Activated naive CD4-positive, alpha-beta T cell treated with anti-CD3 and anti-CD28 coated beads for 36 hours (primary cell): ENCODE results near the gene IL17RE. TPM values are rescaled to one million over a fixed set of nuclear protein-coding genes. Genes with fewer than 3 reads are reported as not detected.
"Not testable (repeated sequence)": the region's sequence is repeated elsewhere in the genome, so short reads cannot be mapped to it uniquely, and the experiment has no call there.

Source experiments
- CTCF ChIA-PET: fragments of 350-600 bp; sonication (Branson Sonifier 250); formaldehyde crosslinking; loops from one replicate; lab custom pipeline; 2021; ENCODE audit warnings: antibody characterized with exemption; lab: Charles Lee
- DNase-seq: peaks from one replicate; pipeline ENCODE4 v3.0.0-alpha.2; 2020
- H3K27ac Mint-ChIP-seq: one replicate; pipeline ENCODE4 v1.8.0; 2021; ENCODE audit warnings: mild to moderate bottlenecking, mixed read lengths
- H3K27me3 Mint-ChIP-seq: one replicate; pipeline ENCODE4 v1.8.0; 2021; ENCODE audit warnings: low read depth, mixed read lengths
- H3K36me3 Mint-ChIP-seq: one replicate; pipeline ENCODE4 v1.8.0; 2021; ENCODE audit warnings: low read depth, mixed read lengths
- H3K4me1 Mint-ChIP-seq: one replicate; pipeline ENCODE4 v1.8.0; 2021; ENCODE audit warnings: low read depth, mixed read lengths
- H3K4me3 Mint-ChIP-seq: one replicate; pipeline ENCODE4 v1.8.0; 2021; ENCODE audit warnings: mild to moderate bottlenecking, moderate library complexity, mixed read lengths
- H3K9me3 Mint-ChIP-seq: one replicate; pipeline ENCODE4 v1.8.0; 2021; ENCODE audit warnings: mixed read lengths
- intact Hi-C: fragments of 100-400 bp; cut with micrococcal nuclease; formaldehyde crosslinking; loops from one replicate; pipeline ENCODE4 v1.15.1; 2023
- total RNA-seq, 2 experiments: library from RNA; stranded (reverse); gene quantifications; one replicate each; pipeline ENCODE4 v1.2.3, GENCODE V29; 2021

IL17RE gene
- total RNA-seq, 2 experiments from 2014 or later = 0.24 to 0.25 TPM

DNA sequence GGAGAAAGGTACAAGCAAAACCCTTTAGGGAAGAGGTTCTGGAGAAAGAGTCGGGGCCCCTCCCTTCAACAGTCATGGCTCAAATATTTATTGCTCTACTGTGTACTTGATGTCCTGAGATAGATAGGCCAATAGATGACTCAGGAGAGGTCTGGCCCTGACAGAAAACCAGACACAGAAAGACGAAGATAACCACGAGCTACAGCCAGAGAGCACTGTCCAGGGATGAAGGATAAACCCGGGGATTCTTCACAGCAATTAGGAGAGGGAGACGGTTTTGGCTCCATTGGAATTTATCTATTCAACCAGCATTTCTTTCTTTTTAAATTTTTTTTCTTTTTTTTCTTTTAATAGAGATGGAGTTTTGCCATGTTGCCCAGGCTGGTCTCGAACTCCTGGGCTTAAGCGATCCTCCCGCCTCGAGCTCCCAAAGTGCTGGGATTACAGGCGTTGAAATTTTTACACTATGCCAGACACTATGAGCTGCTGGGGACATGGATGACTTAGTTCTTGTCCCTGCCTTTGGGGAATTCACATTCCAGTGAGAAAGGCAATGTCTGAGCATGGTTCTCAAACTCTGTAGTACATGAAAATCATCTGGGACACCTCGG, 18.0 kb upstream of the IL17RE start:
- intact Hi-C loops = no loop called here
- CTCF ChIA-PET = no interaction called here
- DNase-seq = no peak
- H3K27ac Mint-ChIP-seq = no peak overlapping the region
- H3K27me3 Mint-ChIP-seq = no peaks in the 10 kb centered on the region
- H3K4me3 Mint-ChIP-seq = no peak overlapping the region
- peaks cover 3% of the 10 kb centered on the region for H3K4me1 Mint-ChIP-seq
- H3K36me3 Mint-ChIP-seq = no peaks in the 10 kb centered on the region
- H3K9me3 Mint-ChIP-seq = no peaks in the 10 kb centered on the region

DNA sequence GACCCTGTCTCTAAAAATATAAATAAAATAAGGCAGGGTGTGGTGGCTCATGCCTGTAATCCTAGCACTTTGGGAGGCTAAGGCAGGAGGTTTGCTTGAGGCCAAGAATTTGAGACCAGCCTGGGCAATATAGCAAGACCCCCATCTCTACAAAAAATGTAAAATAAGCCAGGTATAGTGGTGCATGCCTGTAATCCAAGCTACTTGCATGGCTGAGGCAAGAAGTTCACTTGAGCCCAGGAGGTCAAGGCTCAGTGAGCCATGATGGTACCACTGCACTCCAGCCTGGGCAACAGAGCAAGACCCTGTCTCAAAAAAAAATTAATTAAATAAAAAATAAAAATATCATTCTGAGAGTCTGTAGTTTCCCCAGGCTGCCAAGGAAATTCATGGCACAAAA, 16.3 kb upstream of the IL17RE start:
- Mint-ChIP-seq H3K36me3 (peaks cover 3% of the 10 kb centered on the region), H3K4me1 (peaks cover 9% of the 10 kb centered on the region), H3K4me3 (no peak overlapping the region), H3K27ac (no peak overlapping the region), H3K9me3 (no peaks in the 10 kb centered on the region), H3K27me3 (no peaks in the 10 kb centered on the region)
- CTCF ChIA-PET = no interaction called here
- no peak for DNase-seq
- intact Hi-C loops = no loop called here

DNA sequence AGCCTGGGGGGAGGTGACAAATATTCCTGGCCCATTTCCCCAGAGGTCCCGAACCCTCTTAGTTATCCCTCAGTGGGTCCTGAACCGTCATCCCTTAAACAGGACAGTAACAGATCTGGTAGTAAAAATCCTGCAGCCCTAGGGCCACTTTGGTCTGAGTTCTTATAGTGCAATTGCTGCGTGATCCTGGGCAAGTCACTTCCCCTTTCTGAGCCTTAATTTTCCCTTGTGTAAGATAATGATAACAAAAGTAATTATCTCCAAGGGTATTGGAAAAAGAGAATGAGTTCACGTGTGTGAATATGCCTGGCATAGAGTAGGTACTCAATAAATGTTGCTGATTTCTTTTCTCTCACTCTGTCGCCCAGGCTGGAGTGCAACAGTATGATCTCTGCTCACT, 15.2 kb upstream of the IL17RE start:
- Mint-ChIP-seq H3K27me3 (no peaks in the 10 kb centered on the region), H3K36me3 (peaks cover 10% of the 10 kb centered on the region), H3K4me3 (no peak overlapping the region), H3K27ac (no peak overlapping the region), H3K9me3 (no peaks in the 10 kb centered on the region), H3K4me1 (peaks cover 17% of the 10 kb centered on the region)
- no peak for DNase-seq
- intact Hi-C loops = no loop called here
- CTCF ChIA-PET = no interaction called here

DNA sequence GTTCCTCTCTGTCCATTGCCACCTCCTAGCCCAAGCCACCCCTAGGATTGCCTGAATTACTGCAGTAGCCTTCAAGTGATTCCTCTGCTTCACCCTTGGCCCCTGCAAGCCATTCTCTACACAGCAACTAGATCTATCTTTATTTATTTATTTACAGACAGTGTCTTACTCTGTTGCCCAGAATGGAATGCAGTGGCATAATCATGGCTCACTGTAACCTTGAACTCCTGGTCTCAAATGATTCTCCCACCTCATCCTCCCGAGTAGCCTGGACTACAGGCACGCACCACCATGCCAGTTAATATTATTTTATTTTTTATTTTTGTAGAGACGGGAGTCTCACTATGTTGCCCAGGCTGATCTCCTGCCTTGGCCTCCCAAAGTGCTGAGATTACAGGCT, 14.1 kb upstream of the IL17RE start:
- Mint-ChIP-seq H3K4me1 (peaks cover 26% of the 10 kb centered on the region), H3K9me3 (no peaks in the 10 kb centered on the region), H3K27me3 (no peaks in the 10 kb centered on the region), H3K36me3 (peaks cover 18% of the 10 kb centered on the region), H3K27ac (no peak overlapping the region), H3K4me3 (no peak overlapping the region)
- intact Hi-C loops = no loop called here
- DNase-seq = no peak
- CTCF ChIA-PET = no interaction called here

DNA sequence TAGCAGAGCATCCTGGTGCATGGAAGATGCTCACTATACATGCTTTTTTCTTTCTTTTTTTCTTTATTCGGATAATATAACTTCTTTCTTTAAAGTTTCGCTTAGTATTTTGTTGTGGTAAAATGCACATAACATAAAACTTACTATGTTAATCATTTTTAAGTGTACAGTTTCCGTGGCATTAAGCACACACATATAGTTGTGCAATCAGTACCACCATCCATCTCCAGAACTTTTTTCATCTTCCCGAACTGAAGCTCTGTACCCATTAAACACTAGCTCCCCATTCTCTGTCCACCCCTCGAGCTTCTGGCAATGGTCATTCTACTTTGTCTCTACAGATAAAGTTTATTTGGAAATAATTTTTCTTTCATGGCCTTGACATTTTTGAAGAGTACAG, 13.2 kb upstream of the IL17RE start:
- CTCF ChIA-PET = no interaction called here
- intact Hi-C loops = no loop called here
- peak overlapping the region; percentile 97 for H3K27ac Mint-ChIP-seq
- DNase-seq = no peak
- no peaks in the 10 kb centered on the region for H3K27me3 Mint-ChIP-seq
- H3K36me3 Mint-ChIP-seq = peaks cover 24% of the 10 kb centered on the region
- peak overlapping the region; percentile 98 for H3K4me3 Mint-ChIP-seq
- peaks cover 35% of the 10 kb centered on the region for H3K4me1 Mint-ChIP-seq
- no peaks in the 10 kb centered on the region for H3K9me3 Mint-ChIP-seq

DNA sequence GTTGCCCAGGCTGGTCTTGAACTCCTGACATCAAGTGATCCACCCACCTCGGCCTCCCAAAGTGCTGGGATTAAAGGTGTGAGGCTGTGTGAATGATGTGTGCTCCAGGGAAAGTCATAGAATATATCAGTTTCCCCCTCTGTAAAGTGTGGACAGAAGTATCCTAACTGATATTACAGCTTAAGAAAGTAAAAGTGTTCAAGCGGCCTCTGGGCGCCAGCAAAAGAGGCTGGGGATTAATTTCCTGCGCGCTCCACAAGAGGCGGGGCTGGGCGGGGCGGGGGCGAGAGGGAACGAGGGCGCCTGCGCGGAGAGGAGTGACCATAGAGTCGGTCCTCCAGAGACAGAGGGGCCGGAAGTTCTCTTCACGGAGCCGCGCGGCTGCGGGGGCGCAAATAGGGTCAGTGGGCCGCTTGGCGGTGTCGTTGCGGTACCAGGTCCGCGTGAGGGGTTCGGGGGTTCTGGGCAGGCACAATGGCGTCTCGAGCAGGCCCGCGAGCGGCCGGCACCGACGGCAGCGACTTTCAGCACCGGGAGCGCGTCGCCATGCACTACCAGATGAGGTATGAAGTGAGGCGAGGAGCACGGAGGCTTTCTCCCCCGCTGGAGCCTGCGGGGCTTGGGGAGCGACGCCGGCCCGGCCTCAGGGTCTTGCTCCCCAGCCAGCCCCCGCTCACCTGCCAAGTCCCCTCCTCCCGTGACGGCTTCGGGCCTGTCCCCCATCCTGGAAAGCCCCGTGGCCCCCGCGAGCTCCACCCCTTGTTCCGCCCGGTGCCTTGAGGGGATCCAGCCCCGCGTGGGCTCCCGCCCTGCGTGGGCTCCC, 12.2 kb upstream of the IL17RE start, which contains the start of gene JAGN1:
Gene JAGN1, plus strand, starts transcription at position 362 of the 823 bp plus-strand sequence. Its CDS starts 113 bp downstream, at position 475.
- Mint-ChIP-seq H3K4me3 (peak within 1 kb of the TSS; percentile 98), H3K4me1 (peaks cover 43% of the 10 kb centered on the region), H3K36me3 (peaks cover 29% of the 10 kb centered on the region), H3K9me3 (no peaks in the 10 kb centered on the region), H3K27me3 (no peaks in the 10 kb centered on the region), H3K27ac (peak within 1 kb of the TSS; percentile 97)
- DNase-seq = peak; percentile 95
- CTCF ChIA-PET = interaction anchor here (1.1 to 1.8 kb wide), 5 partner anchors 12 to 44 kb away, joined by 4 to 6 read pairs (median 4); partner anchors contain the start of gene IL17RE
- intact Hi-C loops = loop anchor here (1.0 to 5.0 kb wide), 16 partner anchors 25 to 1957 kb away; partner anchors contain the start of genes BRK1, BRPF1, CRELD1 and EMC3

DNA sequence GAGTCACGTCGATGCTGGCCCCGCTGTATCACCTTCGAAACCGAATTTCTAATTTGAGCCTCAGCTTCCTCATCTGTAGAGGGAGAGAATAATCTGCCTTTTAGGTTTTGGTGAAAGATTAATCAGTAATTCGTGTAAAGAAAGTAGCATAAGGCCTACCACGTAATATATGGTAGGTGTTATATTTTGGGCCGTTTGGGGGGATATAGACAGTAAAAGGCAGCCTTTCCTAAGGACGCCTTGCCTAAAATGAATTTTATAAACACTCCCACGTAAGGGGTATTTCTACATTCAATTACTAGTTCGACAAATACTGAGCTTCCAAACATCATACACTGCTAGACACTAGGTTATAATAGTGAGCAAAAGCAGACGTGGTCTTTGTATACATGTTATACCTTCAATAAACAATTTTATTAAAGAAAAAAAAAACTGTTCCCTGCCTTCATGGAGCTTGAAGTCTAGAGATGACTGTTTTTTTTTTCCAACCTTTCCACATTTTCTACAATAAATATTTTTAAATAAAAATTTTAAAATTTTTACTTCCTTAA, 11.5 kb upstream of the IL17RE start:
- intact Hi-C loops = loop anchor here (2.0 to 5.0 kb wide), 3 partner anchors 251 to 1956 kb away; partner anchors contain the start of genes TAMM41, TATDN2 and VHL
- peak overlapping the region; percentile 97 for H3K27ac Mint-ChIP-seq
- H3K36me3 Mint-ChIP-seq = peaks cover 29% of the 10 kb centered on the region
- no peak for DNase-seq
- peak overlapping the region; percentile 98 for H3K4me3 Mint-ChIP-seq
- H3K27me3 Mint-ChIP-seq = no peaks in the 10 kb centered on the region
- H3K4me1 Mint-ChIP-seq = peaks cover 46% of the 10 kb centered on the region
- CTCF ChIA-PET = interaction anchor here (0.9 to 1.8 kb wide), 7 partner anchors 10 to 43 kb away, joined by 4 to 6 read pairs (median 4); partner anchors contain the start of gene IL17RE
- H3K9me3 Mint-ChIP-seq = no peaks in the 10 kb centered on the region

DNA sequence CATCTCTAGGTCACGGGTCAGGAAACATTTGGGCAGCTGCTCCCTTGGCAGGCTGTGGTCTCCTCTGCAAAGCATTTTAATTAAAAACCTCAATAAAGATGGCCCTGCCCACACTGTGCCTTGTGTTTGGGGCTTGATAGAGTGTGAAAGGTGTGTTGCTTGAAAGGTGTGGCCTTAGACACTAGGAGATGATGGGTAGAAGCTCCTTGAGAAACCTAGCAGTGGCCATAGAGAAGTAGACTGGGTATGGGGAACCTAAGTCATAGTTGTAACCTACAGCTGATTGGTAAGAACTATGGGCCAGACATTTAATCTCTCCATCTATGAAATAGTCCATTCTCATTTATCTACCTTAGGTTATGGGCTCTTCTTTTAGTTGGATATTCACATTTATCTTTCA, 8.9 kb upstream of the IL17RE start:
- H3K27ac Mint-ChIP-seq = peak overlapping the region; percentile 65
- H3K27me3 Mint-ChIP-seq = no peaks in the 10 kb centered on the region
- H3K9me3 Mint-ChIP-seq = no peaks in the 10 kb centered on the region
- intact Hi-C loops = loop anchor here (5.0 kb wide), 2 partner anchors 249 to 1954 kb away; partner anchors contain the start of genes TAMM41 and VHL
- DNase-seq = no peak
- CTCF ChIA-PET = interaction anchor here (1.5 to 1.8 kb wide), 3 partner anchors 10 to 39 kb away, joined by 4 to 7 read pairs (median 5); partner anchors contain the start of gene CRELD1
- peaks cover 30% of the 10 kb centered on the region for H3K36me3 Mint-ChIP-seq
- peaks cover 61% of the 10 kb centered on the region for H3K4me1 Mint-ChIP-seq
- no peak overlapping the region for H3K4me3 Mint-ChIP-seq

DNA sequence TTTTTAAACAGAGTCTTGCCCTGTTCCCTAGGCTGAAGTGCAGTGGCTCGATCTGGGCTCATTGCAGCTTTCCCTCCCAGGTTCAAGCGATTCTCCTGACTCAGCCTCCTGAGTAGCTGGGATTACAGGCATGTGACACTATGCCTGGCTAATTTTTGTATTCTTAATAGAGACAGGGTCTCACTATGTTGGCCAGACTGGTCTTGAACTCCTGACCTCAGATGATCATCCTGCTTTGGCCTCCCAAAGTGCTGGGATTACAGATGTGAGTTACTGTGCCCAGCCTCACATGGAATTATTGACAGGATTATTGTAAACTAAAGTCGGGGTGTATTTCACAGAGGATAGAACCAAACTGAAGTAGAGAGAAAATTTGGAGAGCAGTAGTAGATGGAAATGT, 6.9 kb upstream of the IL17RE start:
- H3K4me1 Mint-ChIP-seq = peaks cover 58% of the 10 kb centered on the region
- intact Hi-C loops = not testable (repeated sequence)

DNA sequence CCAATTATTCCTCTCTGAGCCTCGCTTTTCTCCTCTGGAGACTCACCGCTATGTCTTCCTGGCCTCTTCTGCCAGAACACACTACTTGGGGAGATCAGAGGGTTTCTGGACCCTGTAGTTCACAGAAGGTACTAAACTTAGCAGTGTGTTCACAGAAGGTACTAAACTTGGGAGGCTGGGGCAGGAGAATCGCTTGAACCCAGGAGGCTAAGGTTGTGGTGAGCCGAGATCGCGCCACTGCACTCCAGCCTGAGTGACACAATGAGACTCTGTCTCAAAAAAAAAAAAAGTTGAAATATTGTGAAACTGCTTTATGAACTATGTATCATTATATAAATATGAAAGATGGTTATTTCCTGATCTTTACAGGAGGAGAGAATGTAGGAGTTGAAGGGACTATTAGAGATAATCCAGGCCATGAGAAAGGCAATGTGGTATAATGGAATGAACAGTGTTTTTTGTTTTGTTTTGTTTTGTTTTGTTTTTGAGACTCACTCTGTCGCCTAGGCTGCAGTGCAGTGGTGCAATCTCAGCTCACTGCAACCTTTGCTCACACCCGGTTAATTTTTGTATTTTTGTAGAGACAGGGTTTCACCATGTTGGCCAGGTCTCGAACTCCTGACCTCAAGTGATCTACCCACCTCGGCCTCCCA, 5.8 kb upstream of the IL17RE start:
- CTCF ChIA-PET = not testable (repeated sequence)

More for the DNA sequence above, 6.9 kb upstream of the IL17RE start:
- not testable (repeated sequence) for DNase-seq, H3K27ac Mint-ChIP-seq, H3K27me3 Mint-ChIP-seq, H3K9me3 Mint-ChIP-seq, H3K4me3 Mint-ChIP-seq
- H3K36me3 Mint-ChIP-seq = peaks cover 30% of the 10 kb centered on the region
- CTCF ChIA-PET = interaction anchor here (1.1 kb wide), 1 partner anchor 12 kb away, joined by 3 read pairs; no protein-coding TSS in a partner anchor

DNA sequence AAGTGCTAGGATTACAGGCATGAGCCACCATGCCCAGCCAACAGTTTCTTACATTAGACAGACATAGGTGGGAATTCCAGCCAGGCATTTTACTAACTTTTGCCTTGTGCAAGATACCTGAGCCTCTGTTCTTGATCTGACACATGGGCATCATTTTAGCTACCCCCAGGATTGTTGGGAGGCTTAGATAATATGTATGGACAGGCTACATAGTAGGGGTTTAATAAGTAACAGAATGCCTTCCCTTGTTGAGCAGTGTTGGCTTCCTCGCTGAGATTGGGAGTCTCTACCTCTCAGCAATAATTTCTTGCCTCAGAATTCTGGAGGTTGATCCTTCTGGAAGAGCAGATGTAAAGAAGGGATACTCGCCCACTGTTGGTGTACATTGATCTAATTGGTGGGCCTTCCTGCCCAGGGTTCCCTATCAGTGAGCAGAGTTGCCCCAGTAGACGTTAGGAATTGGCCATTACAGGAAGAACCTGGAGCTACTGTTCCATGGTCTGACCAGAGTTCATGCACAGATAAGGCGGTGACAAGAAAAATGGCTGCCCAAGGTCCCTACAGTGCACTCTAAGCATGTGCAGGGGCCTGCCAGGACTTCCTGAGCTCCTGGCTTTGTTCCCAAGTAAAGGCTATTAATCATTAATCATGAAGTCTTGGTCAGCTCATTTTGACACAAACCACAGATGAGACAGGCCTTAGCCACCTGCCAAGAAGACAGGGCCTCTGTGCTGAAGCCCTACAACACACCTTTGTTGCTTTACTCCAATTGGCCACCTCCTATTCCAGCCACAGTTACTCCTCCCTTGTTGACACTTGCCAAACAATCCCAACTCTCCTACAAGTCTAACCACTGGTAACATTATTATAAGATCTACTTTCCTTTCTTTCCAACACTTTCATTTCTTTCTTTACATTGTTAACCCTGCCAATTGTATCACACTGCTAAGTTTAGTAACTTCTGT, 5.0 kb upstream of the IL17RE start:
- Mint-ChIP-seq H3K4me3 (no peak overlapping the region), H3K36me3 (peaks cover 18% of the 10 kb centered on the region), H3K27ac (no peak overlapping the region), H3K4me1 (peaks cover 58% of the 10 kb centered on the region), H3K9me3 (no peaks in the 10 kb centered on the region), H3K27me3 (no peaks in the 10 kb centered on the region)
- no peak for DNase-seq
- intact Hi-C loops = no loop called here
- CTCF ChIA-PET = no interaction called here

More for the DNA sequence above, 5.8 kb upstream of the IL17RE start:
- DNase-seq, H3K9me3 Mint-ChIP-seq, intact Hi-C loops, H3K27me3 Mint-ChIP-seq, H3K4me3 Mint-ChIP-seq: not testable (repeated sequence)
- Mint-ChIP-seq H3K27ac (peak overlapping the region; percentile 20), H3K36me3 (peaks cover 24% of the 10 kb centered on the region), H3K4me1 (peaks cover 57% of the 10 kb centered on the region)
